Prostate gland (tissue), 2 donors: Measurements from ENCODE around the gene DLG2.

Source experiments
- CTCF ChIP-seq, 4 experiments: fragments of 200-600 bp in 2 of 4; fragments of 450-650 bp in 2 of 4; sonication (generic) in 2 of 4; IDR thresholded peaks; 1 replicate in 3 of 4; 2 replicates in 1 of 4; pipeline ENCODE4 v1.5.1; 2016 to 2019; ENCODE audit warnings: antibody characterized with exemption in 4 of 4, mild to moderate bottlenecking in 2 of 4, moderate library complexity in 2 of 4
- POLR2A ChIP-seq: fragments of 450-650 bp; IDR thresholded peaks from one replicate; pipeline ENCODE4 v1.6.1; 2016; ENCODE audit warnings: antibody characterized with exemption, mild to moderate bottlenecking
- POLR2AphosphoS5 ChIP-seq: sonication (generic); formaldehyde crosslinking; IDR thresholded peaks from one replicate; pipeline ENCODE4 v1.6.1; 2017; ENCODE audit warnings: antibody characterized with exemption

- TF ChIP-seq CTCF (IDR thresholded peaks at IDR 0.05) (no peak), POLR2A (no peak), POLR2AphosphoS5 (no peak)
Measured at GRCh38 chr11:84455691-84456090, 1171.5 kb downstream of the DLG2 start.
